Measurements from ENCODE around the gene MANBA. TPM values are rescaled to one million over a fixed set of nuclear protein-coding genes. Genes with fewer than 3 reads are reported as not detected.

MANBA gene
- total RNA-seq, 1 experiment from 2014 or later: 21.7 TPM

DNA sequence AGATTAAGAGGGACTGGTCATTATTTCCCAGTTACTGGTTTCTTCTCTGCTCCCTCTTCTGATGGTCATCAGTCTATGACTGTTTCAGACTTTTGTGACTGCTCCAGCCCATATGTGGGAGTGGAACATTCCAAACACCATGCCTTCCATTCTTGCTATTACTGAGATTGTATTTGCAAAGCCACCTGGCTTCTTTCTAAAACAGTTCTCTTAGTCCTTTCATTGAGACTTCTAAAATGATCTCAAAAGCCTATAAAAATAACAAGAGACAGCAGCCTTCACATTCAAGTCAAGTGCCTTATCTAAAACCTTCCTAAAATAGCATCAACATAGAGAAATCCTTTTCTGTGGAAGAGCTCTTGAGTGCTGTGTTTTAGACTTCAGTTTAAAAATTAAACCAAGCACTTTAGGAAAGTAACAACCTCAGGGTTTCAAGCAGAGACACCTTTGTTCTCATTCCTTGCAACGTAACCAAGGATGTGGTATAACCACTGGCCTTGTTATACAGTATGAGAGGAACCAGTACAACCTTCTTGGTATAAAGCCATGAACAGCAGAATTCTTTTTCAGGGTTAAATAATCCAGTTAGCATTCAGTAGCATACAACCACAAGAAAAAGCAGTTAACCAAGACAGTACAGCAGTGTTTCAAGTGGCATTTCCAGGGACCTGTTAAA lies 162.5 kb downstream of the MANBA start:
- DNase-seq (ENCODE audit: low read depth): no peak

DNA sequence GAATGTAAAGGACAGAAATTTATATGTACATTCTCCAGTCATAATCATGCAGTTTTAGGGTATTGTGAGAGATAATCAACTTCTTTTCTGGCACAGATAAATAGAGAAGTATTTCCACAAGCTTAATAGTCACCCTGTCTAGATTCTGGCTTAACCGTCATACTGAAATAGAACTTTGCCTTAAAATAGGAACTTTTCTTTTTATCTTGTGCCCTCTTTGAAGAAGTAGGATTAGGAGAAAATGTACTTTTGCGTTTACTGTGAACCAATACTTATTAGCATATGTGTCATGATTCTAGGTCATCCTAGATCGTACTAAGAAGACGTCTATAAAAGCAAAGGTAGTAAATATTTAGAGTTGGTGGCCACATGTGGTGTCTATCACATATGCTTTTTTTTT lies 164.2 kb downstream of the MANBA start:
- no peak for DNase-seq (ENCODE audit: low read depth)

DNA sequence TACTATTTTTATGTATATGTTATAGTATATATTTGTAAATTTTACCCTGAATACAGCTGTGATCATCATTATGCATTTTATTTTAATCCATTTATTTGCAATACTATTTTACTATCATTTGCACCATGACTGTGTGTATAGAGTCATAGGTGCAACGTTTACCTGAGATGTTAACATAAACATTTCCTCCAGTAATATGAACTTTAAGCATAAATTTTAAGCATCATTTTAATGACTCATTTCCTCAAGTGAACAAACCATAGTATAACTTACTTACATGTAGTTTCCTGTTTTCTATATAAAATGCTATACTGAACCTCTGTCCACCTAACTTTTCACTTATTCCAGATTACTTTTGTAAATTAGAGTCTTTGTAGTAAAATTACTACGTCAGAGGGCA lies 166.8 kb downstream of the MANBA start:
- no peak for DNase-seq (ENCODE audit: low read depth)

DNA sequence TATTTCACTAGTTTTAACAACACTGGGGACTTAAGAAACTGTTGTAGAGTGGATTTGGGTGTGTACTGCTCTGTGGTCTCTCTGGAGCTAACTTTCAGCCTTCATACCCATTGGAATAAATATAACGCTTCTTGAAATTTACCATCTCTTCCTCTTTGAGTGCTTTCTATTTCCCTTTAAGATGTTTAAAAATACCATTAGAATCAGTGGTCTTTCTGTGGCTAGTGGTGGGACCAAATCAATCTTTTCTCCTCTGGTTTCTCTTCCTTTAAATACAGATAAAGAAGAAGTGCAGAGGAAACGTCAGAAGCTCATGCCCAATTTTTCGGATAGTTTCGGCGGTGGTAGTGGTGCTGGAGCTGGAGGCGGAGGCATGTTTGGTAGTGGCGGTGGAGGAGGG lies 167.6 kb downstream of the MANBA start:
- DNase-seq (ENCODE audit: low read depth): no peak

DNA sequence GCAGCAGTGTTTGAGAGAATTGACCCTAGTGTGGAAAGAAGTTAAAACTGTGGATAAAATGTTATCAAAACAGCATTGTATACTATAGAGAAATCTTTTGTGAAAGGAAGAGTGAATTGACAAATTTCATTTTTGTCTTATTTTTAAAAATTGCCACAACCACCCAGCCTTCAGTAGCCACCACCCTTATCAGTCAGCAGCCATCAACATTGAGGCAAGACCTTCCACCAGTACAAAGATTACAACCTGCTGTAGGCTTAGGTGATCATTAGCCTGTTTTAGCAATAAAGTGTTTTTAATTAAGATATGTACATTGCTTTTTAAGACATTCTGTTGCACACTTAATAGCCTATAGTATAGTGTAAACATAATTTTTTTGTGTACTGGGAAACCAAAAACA lies 168.5 kb downstream of the MANBA start:
- no peak for DNase-seq (ENCODE audit: low read depth)

DNA sequence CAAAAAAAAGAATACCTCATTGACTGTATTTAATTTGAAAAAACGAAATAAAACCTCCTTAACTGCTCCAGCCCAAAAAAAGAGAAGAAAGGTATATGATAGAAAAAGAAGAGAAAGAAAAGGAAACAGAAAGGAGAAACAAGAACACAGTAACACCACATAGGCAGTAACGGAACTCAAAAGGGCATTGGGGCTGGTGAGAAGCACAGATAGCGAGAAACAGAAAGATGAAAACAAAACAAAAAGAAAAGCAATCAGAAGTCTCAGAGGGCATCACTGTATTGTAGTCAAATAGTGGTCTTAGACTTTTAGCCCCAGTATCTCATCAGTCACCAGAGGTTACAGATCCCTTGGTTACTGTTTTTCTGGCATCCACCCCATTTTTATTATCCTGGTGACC lies 171.0 kb downstream of the MANBA start:
- DNase-seq (ENCODE audit: low read depth): no peak

DNA sequence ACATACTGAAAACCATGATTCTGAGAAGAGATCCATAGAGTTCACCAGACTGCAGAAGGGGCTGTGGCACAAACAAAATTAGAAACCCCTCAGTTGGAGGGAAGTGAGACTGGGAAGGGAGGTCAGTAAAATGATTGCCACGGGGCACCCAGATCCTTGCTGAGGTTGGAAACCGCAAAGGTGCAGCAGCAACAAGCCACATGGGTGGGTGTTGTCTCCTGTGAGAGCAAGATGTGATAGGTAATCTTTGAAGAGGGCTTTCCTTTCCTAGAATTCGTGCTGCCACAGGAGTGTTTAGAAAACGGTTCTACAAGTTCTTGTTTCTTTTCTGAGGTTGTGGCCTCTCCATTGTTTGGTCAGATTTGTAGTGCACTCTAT lies 174.1 kb downstream of the MANBA start:
- DNase-seq (ENCODE audit: low read depth): no peak

DNA sequence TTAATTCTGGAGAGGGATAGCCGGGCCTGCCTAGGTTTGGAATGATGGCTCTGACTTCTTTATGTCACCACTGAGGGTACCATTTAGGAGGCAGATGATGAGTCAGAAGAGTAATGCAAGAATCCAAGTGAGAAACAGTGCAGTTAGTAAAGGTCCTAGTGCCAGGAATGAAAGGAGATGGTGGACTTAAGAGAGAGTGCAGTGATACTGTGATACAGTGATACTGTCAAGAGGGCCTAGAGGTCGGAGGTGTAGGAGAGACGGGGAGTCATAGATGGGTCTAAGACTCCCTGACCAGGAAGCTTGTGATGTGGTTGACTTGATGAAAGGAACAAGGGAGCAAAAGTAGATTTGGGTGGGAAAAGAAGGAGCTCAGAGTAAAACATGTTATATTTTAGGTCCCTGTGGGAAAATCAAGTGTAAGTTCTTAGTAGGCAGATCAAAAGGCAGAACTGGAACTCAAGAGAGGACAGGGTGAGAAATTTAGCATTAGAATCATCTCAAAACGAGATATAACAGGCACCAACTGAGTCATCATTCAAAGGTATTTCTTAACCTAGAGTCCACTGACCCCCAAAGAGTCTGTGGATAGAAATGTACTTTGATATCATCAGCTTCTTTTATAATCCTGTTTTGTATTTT lies 174.6 kb downstream of the MANBA start:
- DNase-seq (ENCODE audit: low read depth): no peak

DNA sequence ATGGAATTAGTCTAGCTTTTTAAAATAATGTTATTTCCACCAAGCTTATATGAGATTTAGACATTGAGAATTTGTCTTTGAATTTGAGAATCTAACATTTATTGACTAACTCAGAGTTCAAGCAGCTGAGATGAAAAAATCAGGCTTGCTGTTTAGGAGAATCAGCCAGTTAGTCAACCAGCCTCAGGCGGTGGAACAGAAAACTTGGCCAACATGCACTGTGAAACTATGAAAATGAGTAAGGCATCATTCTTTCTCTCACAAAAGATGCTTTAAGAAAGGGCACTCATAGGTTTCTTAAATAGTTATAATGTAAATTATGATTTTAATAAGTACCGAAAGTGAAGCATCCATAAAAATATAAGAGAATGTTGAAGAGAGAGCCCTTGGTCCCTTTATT lies 175.4 kb downstream of the MANBA start:
- DNase-seq (ENCODE audit: low read depth): no peak

DNA sequence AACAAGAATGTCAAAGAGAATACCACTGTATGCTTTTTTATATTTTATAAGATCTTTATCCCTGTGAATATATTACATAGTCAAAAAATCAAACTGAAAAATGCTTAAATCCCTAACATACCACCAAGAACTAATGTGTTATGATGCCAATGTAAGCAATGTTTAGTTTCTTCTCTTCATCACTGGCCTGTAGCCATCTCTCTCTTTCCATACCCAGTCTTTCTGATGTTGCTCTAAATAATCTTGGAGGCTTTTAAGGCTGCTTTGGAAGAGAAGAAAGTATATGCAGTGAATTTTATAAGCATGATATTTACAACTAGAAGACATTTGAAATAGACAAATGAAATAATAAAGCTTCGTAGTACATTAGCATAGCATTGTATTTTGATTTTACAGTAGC lies 176.7 kb downstream of the MANBA start:
- no peak for DNase-seq (ENCODE audit: low read depth)

Small RNAs within 50 kb of the gene (small RNA-seq; reads per million reads assigned to genes)
- not detected for gene AC018797.1

Other genes starting within 250 kb of the MANBA start
- 564 and 701 TPM in 2 replicates for gene UBE2D3, start 66.6 kb upstream of the MANBA start, total RNA-seq (2014; rRNA removed; shearing (Covaris generic))
- gene CISD2, start 108.0 kb upstream of the MANBA start, total RNA-seq (2014; rRNA removed; shearing (Covaris generic)): 51.3 and 67.5 TPM in 2 replicates

All from HT1080 (cell line).